GM19239 (cell line): ENCODE data around the gene F13A1.

Experiments
- DNase-seq: peaks from one replicate; pipeline ENCODE4 v3.0.0; 2011; ENCODE audit warnings: low spot score; ENCODE audit not compliant: insufficient read length
- FAIRE-seq: peaks from 2 replicates; lab custom pipeline; 2011; peaks lifted over from hg19 to GRCh38; lab: Jason Lieb, UNC

F13A1 gene

GRCh38 chr6:6201200-6201599, 119.3 kb downstream of the F13A1 start:
- DNase-seq (peak; percentile 19), FAIRE-seq (peak; percentile 42)

- FAIRE-seq: no peak
These were observed 120.8 kb downstream of the F13A1 start for GRCh38 chr6:6199678-6200077.

GRCh38 chr6:6196762-6197161, 123.7 kb downstream of the F13A1 start:
- no peak for FAIRE-seq
- no peak for DNase-seq

More at GRCh38 chr6:6199678-6200077, 120.8 kb downstream of the F13A1 start:
- no peak for DNase-seq

GRCh38 chr6:6195080-6195479, 125.4 kb downstream of the F13A1 start:
- FAIRE-seq (no peak), DNase-seq (no peak)

GRCh38 chr6:6193221-6193745, 127.2 kb downstream of the F13A1 start:
- no peak for FAIRE-seq
- no peak for DNase-seq

GRCh38 chr6:6191909-6192308, 128.6 kb downstream of the F13A1 start:
- FAIRE-seq (no peak), DNase-seq (no peak)

- FAIRE-seq (no peak), DNase-seq (no peak)
These were observed 129.0 kb downstream of the F13A1 start for GRCh38 chr6:6191476-6191875.

GRCh38 chr6:6180684-6181083, 139.8 kb downstream of the F13A1 start:
- no peak for FAIRE-seq
- DNase-seq: no peak

- DNase-seq: no peak
- FAIRE-seq: no peak
These were observed 140.4 kb downstream of the F13A1 start for GRCh38 chr6:6179858-6180623.

- no peak for FAIRE-seq
- no peak for DNase-seq
These were observed 141.7 kb downstream of the F13A1 start for GRCh38 chr6:6178795-6179194.

- DNase-seq: no peak
- FAIRE-seq: no peak
These were observed 142.7 kb downstream of the F13A1 start for GRCh38 chr6:6177754-6178153.

GRCh38 chr6:6176586-6177228, 143.8 kb downstream of the F13A1 start:
- FAIRE-seq: no peak
- no peak for DNase-seq

- no peak for DNase-seq
- no peak for FAIRE-seq
These were observed 144.3 kb downstream of the F13A1 start for GRCh38 chr6:6176127-6176526.

GRCh38 chr6:6169141-6169540, 151.3 kb downstream of the F13A1 start:
- FAIRE-seq (no peak), DNase-seq (no peak)

- FAIRE-seq: no peak
- DNase-seq: no peak
These were observed 154.4 kb downstream of the F13A1 start for GRCh38 chr6:6166064-6166463.

GRCh38 chr6:6164367-6164766, 156.1 kb downstream of the F13A1 start:
- DNase-seq: no peak
- FAIRE-seq: no peak

- FAIRE-seq (no peak), DNase-seq (no peak)
These were observed 166.1 kb downstream of the F13A1 start for GRCh38 chr6:6154335-6154734.

- FAIRE-seq (no peak), DNase-seq (no peak)
These were observed 168.4 kb downstream of the F13A1 start for GRCh38 chr6:6152060-6152459.

- DNase-seq (no peak), FAIRE-seq (no peak)
These were observed 172.2 kb downstream of the F13A1 start for GRCh38 chr6:6148192-6148815.

- DNase-seq (peak; percentile 35), FAIRE-seq (peak; percentile 88)
These were observed 188.9 kb downstream of the F13A1 start for GRCh38 chr6:6131492-6132109.

- DNase-seq: no peak
- FAIRE-seq: no peak
These were observed 195.0 kb downstream of the F13A1 start for GRCh38 chr6:6125495-6125894.
